GM15510 (cell line): Measurements from ENCODE around the gene ATAD1.

Experiments
- POLR2A ChIP-seq: IDR thresholded peaks from 3 replicates; pipeline ENCODE4 v1.6.1; 2011; ENCODE audit warnings: borderline replicate concordance; ENCODE audit not compliant: insufficient read length; ENCODE audit errors: extremely low read depth

Gene ATAD1

GRCh38 chr10:87771871-87772500 is 46.0 kb downstream of the ATAD1 start:
- no peak for TF ChIP-seq POLR2A

- TF ChIP-seq POLR2A, result no peak
Observed at GRCh38 chr10:87767253-87767652, 50.8 kb downstream of the ATAD1 start.

- TF ChIP-seq POLR2A, result no peak
Observed at GRCh38 chr10:87765666-87766376, 52.2 kb downstream of the ATAD1 start.

GRCh38 chr10:87764072-87764934 is 53.7 kb downstream of the ATAD1 start:
- TF ChIP-seq POLR2A, result no peak

GRCh38 chr10:87763086-87763861 is 54.8 kb downstream of the ATAD1 start:
- TF ChIP-seq POLR2A, result no peak

GRCh38 chr10:87761892-87762291 is 56.1 kb downstream of the ATAD1 start:
- no peak for TF ChIP-seq POLR2A

GRCh38 chr10:87761153-87761552 is 56.9 kb downstream of the ATAD1 start:
- TF ChIP-seq POLR2A, result no peak

- TF ChIP-seq POLR2A, result no peak
Observed at GRCh38 chr10:87760195-87760905, 57.7 kb downstream of the ATAD1 start.

GRCh38 chr10:87759551-87759950 is 58.5 kb downstream of the ATAD1 start:
- TF ChIP-seq POLR2A, result no peak

GRCh38 chr10:87757685-87758084 is 60.3 kb downstream of the ATAD1 start:
- no peak for TF ChIP-seq POLR2A

GRCh38 chr10:87753995-87754866 is 63.8 kb downstream of the ATAD1 start:
- TF ChIP-seq POLR2A, result no peak

GRCh38 chr10:87752566-87752965 is 65.5 kb downstream of the ATAD1 start:
- no peak for TF ChIP-seq POLR2A

- TF ChIP-seq POLR2A, result no peak
Observed at GRCh38 chr10:87751274-87751673, 66.8 kb downstream of the ATAD1 start.
